Adrenal gland (tissue), 12 donors: ENCODE measurements around the gene ROR2. TPM values are rescaled to one million over a fixed set of nuclear protein-coding genes. Genes with fewer than 3 reads are reported as not detected.

Experiments used
- DNase-seq, 7 donors: peaks; one replicate each; pipeline ENCODE4 v3.0.0-alpha.2; 2019 to 2020
- H3K27ac ChIP-seq, 5 donors: fragments of 200-600 bp; sonication (generic) in 4 of 5; 1 replicate in 3 of 5; 2 replicates in 2 of 5; pipeline versions ENCODE4 v1.5.1 to v1.8.0; 2016 to 2020; ENCODE audit warnings: mild to moderate bottlenecking in 1 of 5
- H3K27me3 ChIP-seq: fragments of 200-600 bp; 2 replicates; pipeline ENCODE4 v1.8.0; 2021
- H3K36me3 ChIP-seq, 2 donors: fragments of 200-600 bp; replicated peaks in 1 of 2; 1 replicate in 1 of 2; 2 replicates in 1 of 2; pipeline versions ENCODE4 v1.5.1 to v1.8.0; 2018 to 2022
- H3K4me1 ChIP-seq, 2 donors: fragments of 200-600 bp; replicated peaks in 1 of 2; 1 replicate in 1 of 2; 2 replicates in 1 of 2; pipeline versions ENCODE4 v1.5.1 to v1.8.0; 2018 to 2021
- H3K4me3 ChIP-seq, 4 donors: fragments of 200-600 bp; sonication (generic) in 3 of 4; one replicate each; pipeline ENCODE4 v1.5.1; 2016 to 2018
- H3K9me3 ChIP-seq, 3 donors: fragments of 200-600 bp; sonication (generic) in 1 of 3; replicated peaks in 1 of 3; 1 replicate in 2 of 3; 2 replicates in 1 of 3; pipeline versions ENCODE4 v1.5.1 to v1.8.0; 2016 to 2021
- CTCF ChIP-seq, 6 experiments: fragments of 450-650 bp in 4 of 6; fragments of 200-600 bp in 2 of 6; sonication (generic) in 1 of 6; IDR thresholded peaks; 1 replicate in 5 of 6; 2 replicates in 1 of 6; pipeline versions ENCODE4 v1.5.1 to v1.8.0; 2016 to 2021; ENCODE audit warnings: antibody characterized with exemption in 6 of 6, mild to moderate bottlenecking in 2 of 6, moderate library complexity in 1 of 6
- POLR2A ChIP-seq, 2 donors: fragments of 450-650 bp; IDR thresholded peaks; one replicate each; pipeline ENCODE4 v1.6.1; 2017; ENCODE audit warnings: antibody characterized with exemption in 2 of 2, mild to moderate bottlenecking in 2 of 2, moderate library complexity in 1 of 2
- WGBS, 4 donors: extraction: QIAGEN DNeasy Blood & Tissue Kit in 2 of 4; methylation state at CpG; one replicate each; pipeline versions ENCODE4 v1.1.5 to v1.1.7; 2013 to 2017; 5-methylcytosine and 5-hydroxymethylcytosine counted together
- intact Hi-C, 2 donors: fragments of 100-400 bp; cut with DNase I; formaldehyde crosslinking; loops; one replicate each; pipeline versions ENCODE4 v1.14.1 to v1.15.0; 2022 to 2023
- polyA plus RNA-seq, 3 donors: library from polyadenylated mRNA; stranded (reverse); fragments of 200-250 nt in 2 of 3; fragments of 350-450 nt in 1 of 3; fragmentation: Illumina TruSeq in 1 of 3; extraction: RNeasy Lipid Tissue Mini Kit (QIAGEN cat#74804) in 1 of 3; gene quantifications; one replicate each; pipeline ENCODE4 v1.2.3, GENCODE V29; 2013 to 2014
- total RNA-seq, 9 donors: library from RNA; depleted of rRNA in 4 of 9; stranded (reverse); fragments of >200 nt in 4 of 9; fragments of 120-200 nt in 1 of 9; fragmentation: NEBNext Ultra II Directional in 1 of 9; extraction: Animal tissue kit (Norgen Biotek cat#: 25700) in 1 of 9; gene quantifications; one replicate each; pipeline versions ENCODE4 v1.1.0 to v1.2.4, GENCODE V29; 2013 to 2023
- donor health status: healthy with polysubstance abuse.
- donor health status: Bipolar disorder and iron deficiency.
- donor health status: DM: yes; HTN: yes; CAD: no.
- donor health status: DM: no; HTN: no; CAD: no.
- donor health status: DM: no; HTN: no; CAD: no.
- donor health status: DM: yes; HTN: yes; CAD: no.

Gene ROR2
- total and polyA plus RNA-seq, 12 donors, result 3.9 to 23.9 (median 11.4) TPM

- no peaks in the 10 kb centered on the region for H3K36me3 ChIP-seq
- H3K9me3 ChIP-seq, result no peaks in the 10 kb centered on the region
- intact Hi-C loops, result no loop called here
- no peak overlapping the region for H3K27ac ChIP-seq
- no peak overlapping the region for H3K4me3 ChIP-seq
- no peak for TF ChIP-seq CTCF (IDR thresholded peaks at IDR 0.05)
- TF ChIP-seq POLR2A (IDR thresholded peaks at IDR 0.05), result no peak
- 84 to 100% (median 97%) methylated on average over 1 of the region's 1 CpG for WGBS, 4 donors
- H3K27me3 ChIP-seq, result no peaks in the 10 kb centered on the region
- H3K4me1 ChIP-seq, result no peaks in the 10 kb centered on the region
- DNase-seq, result no peak
Observed at GRCh38 chr9:91676046-91676445, 274.0 kb downstream of the ROR2 start.

- TF ChIP-seq POLR2A (IDR thresholded peaks at IDR 0.05) (no peak), CTCF (IDR thresholded peaks at IDR 0.05) (no peak)
- H3K4me3 ChIP-seq, result no peak overlapping the region
- no peaks in the 10 kb centered on the region for H3K36me3 ChIP-seq
- no peak overlapping the region for H3K27ac ChIP-seq
- H3K27me3 ChIP-seq, result no peaks in the 10 kb centered on the region
- no peak for DNase-seq
- H3K4me1 ChIP-seq, result no peaks in the 10 kb centered on the region
- intact Hi-C loops, result no loop called here
- WGBS, 4 donors, result 65 to 73% (median 70%) methylated on average over 8 of the region's 8 CpGs
- no peaks in the 10 kb centered on the region for H3K9me3 ChIP-seq
Observed at GRCh38 chr9:91664663-91665062, 285.4 kb downstream of the ROR2 start.

GRCh38 chr9:91663858-91664257 is 286.2 kb downstream of the ROR2 start:
- Histone ChIP-seq H3K9me3 (no peaks in the 10 kb centered on the region), H3K36me3 (no peaks in the 10 kb centered on the region), H3K4me3 (no peak overlapping the region), H3K4me1 (no peaks in the 10 kb centered on the region), H3K27me3 (no peaks in the 10 kb centered on the region), H3K27ac (no peak overlapping the region)
- DNase-seq, result no peak
- WGBS, 4 donors, result 67 to 84% (median 76%) methylated on average over 6 of the region's 6 CpGs
- intact Hi-C loops, result no loop called here
- no peak for TF ChIP-seq POLR2A (IDR thresholded peaks at IDR 0.05)
- TF ChIP-seq CTCF (IDR thresholded peaks at IDR 0.05), result no peak

- Histone ChIP-seq H3K27ac (no peak overlapping the region), H3K4me1 (no peaks in the 10 kb centered on the region), H3K4me3 (no peak overlapping the region), H3K9me3 (no peaks in the 10 kb centered on the region), H3K36me3 (no peaks in the 10 kb centered on the region), H3K27me3 (no peaks in the 10 kb centered on the region)
- 69 to 96% (median 72%) methylated on average over 3 of the region's 3 CpGs for WGBS, 4 donors
- no peak for TF ChIP-seq POLR2A (IDR thresholded peaks at IDR 0.05)
- no peak for TF ChIP-seq CTCF (IDR thresholded peaks at IDR 0.05)
- intact Hi-C loops, result no loop called here
- no peak for DNase-seq
Observed at GRCh38 chr9:91661451-91661850, 288.6 kb downstream of the ROR2 start.
